Rectal smooth muscle tissue (tissue), 1 donor: ENCODE results near the gene LYAR.

Experiments used
- H3K27ac ChIP-seq: one replicate; pipeline ENCODE4 v1.7.0; 2013; ENCODE audit warnings: low read depth, low read length, inconsistent platforms
- H3K27me3 ChIP-seq: one replicate; pipeline ENCODE4 v1.7.0; 2013; ENCODE audit warnings: low read length; ENCODE audit not compliant: control insufficient read depth, insufficient read depth
- H3K36me3 ChIP-seq: one replicate; pipeline ENCODE4 v1.7.0; 2013; ENCODE audit warnings: low read length; ENCODE audit not compliant: control insufficient read depth, insufficient read depth
- H3K4me1 ChIP-seq: one replicate; pipeline ENCODE4 v1.7.0; 2013; ENCODE audit warnings: low read length; ENCODE audit not compliant: control insufficient read depth, insufficient read depth
- H3K4me3 ChIP-seq: one replicate; pipeline ENCODE4 v1.7.0; 2013; ENCODE audit warnings: low read length
- H3K9ac ChIP-seq: one replicate; pipeline ENCODE4 v1.7.0; 2013; ENCODE audit warnings: low read length

The LYAR gene

GRCh38 chr4:4302416-4302815, 12.5 kb upstream of the LYAR start:
- Histone ChIP-seq H3K4me1 (no peaks in the 10 kb centered on the region), H3K4me3 (no peak overlapping the region), H3K27me3 (no peaks in the 10 kb centered on the region), H3K27ac (no peak overlapping the region), H3K36me3 (peaks cover 12% of the 10 kb centered on the region), H3K9ac (no peak overlapping the region)

GRCh38 chr4:4302001-4302400, 12.0 kb upstream of the LYAR start:
- Histone ChIP-seq H3K4me1 (no peaks in the 10 kb centered on the region), H3K36me3 (peaks cover 12% of the 10 kb centered on the region), H3K9ac (no peak overlapping the region), H3K4me3 (no peak overlapping the region), H3K27ac (no peak overlapping the region), H3K27me3 (no peaks in the 10 kb centered on the region)

- no peak overlapping the region for H3K27ac ChIP-seq
- H3K27me3 ChIP-seq, result no peaks in the 10 kb centered on the region
- H3K9ac ChIP-seq, result no peak overlapping the region
- H3K4me3 ChIP-seq, result no peak overlapping the region
- peaks cover 12% of the 10 kb centered on the region for H3K36me3 ChIP-seq
- no peaks in the 10 kb centered on the region for H3K4me1 ChIP-seq
These were observed 9.1 kb upstream of the LYAR start for GRCh38 chr4:4299006-4299405.

GRCh38 chr4:4296283-4296846, 6.4 kb upstream of the LYAR start:
- H3K4me3 ChIP-seq, result no peak overlapping the region
- peaks cover 1% of the 10 kb centered on the region for H3K4me1 ChIP-seq
- H3K36me3 ChIP-seq, result peaks cover 2% of the 10 kb centered on the region
- H3K27ac ChIP-seq, result no peak overlapping the region
- no peaks in the 10 kb centered on the region for H3K27me3 ChIP-seq
- no peak overlapping the region for H3K9ac ChIP-seq

- Histone ChIP-seq H3K36me3 (no peaks in the 10 kb centered on the region), H3K4me3 (no peak overlapping the region), H3K27ac (no peak overlapping the region), H3K4me1 (peaks cover 15% of the 10 kb centered on the region), H3K27me3 (no peaks in the 10 kb centered on the region), H3K9ac (no peak overlapping the region)
These were observed 3.3 kb upstream of the LYAR start for GRCh38 chr4:4293279-4293678.

GRCh38 chr4:4289597-4289940, 385 bp downstream of the LYAR start:
- Histone ChIP-seq H3K9ac (peak overlapping the region; percentile 42), H3K27ac (peak overlapping the region; percentile 64), H3K27me3 (no peaks in the 10 kb centered on the region), H3K4me3 (peak overlapping the region; percentile 86), H3K36me3 (no peaks in the 10 kb centered on the region), H3K4me1 (peaks cover 15% of the 10 kb centered on the region)

GRCh38 chr4:4289055-4289454, 899 bp downstream of the LYAR start:
- Histone ChIP-seq H3K4me3 (peak overlapping the region; percentile 86), H3K27ac (no peak overlapping the region), H3K9ac (peak overlapping the region; percentile 42), H3K4me1 (peaks cover 15% of the 10 kb centered on the region), H3K36me3 (no peaks in the 10 kb centered on the region), H3K27me3 (no peaks in the 10 kb centered on the region)

- Histone ChIP-seq H3K36me3 (no peaks in the 10 kb centered on the region), H3K27me3 (no peaks in the 10 kb centered on the region), H3K27ac (no peak overlapping the region), H3K4me3 (no peak overlapping the region), H3K9ac (no peak overlapping the region), H3K4me1 (peaks cover 15% of the 10 kb centered on the region)
These were observed 1.9 kb downstream of the LYAR start for GRCh38 chr4:4288098-4288497.

- no peaks in the 10 kb centered on the region for H3K27me3 ChIP-seq
- H3K4me1 ChIP-seq, result peaks cover 7% of the 10 kb centered on the region
- H3K36me3 ChIP-seq, result peaks cover 10% of the 10 kb centered on the region
- no peak overlapping the region for H3K4me3 ChIP-seq
- no peak overlapping the region for H3K27ac ChIP-seq
- H3K9ac ChIP-seq, result no peak overlapping the region
These were observed 4.9 kb downstream of the LYAR start for GRCh38 chr4:4284827-4285618.

GRCh38 chr4:4281787-4282186, 8.2 kb downstream of the LYAR start:
- Histone ChIP-seq H3K4me1 (no peaks in the 10 kb centered on the region), H3K36me3 (peaks cover 18% of the 10 kb centered on the region), H3K27ac (no peak overlapping the region), H3K4me3 (no peak overlapping the region), H3K27me3 (no peaks in the 10 kb centered on the region), H3K9ac (no peak overlapping the region)

- Histone ChIP-seq H3K4me3 (no peak overlapping the region), H3K27me3 (no peaks in the 10 kb centered on the region), H3K9ac (no peak overlapping the region), H3K4me1 (no peaks in the 10 kb centered on the region), H3K27ac (no peak overlapping the region), H3K36me3 (peaks cover 18% of the 10 kb centered on the region)
These were observed 12.4 kb downstream of the LYAR start for GRCh38 chr4:4277531-4277930.

GRCh38 chr4:4274226-4274625, 15.7 kb downstream of the LYAR start:
- H3K9ac ChIP-seq, result no peak overlapping the region
- no peak overlapping the region for H3K27ac ChIP-seq
- H3K36me3 ChIP-seq, result peaks cover 17% of the 10 kb centered on the region

GRCh38 chr4:4271912-4272311, 18.0 kb downstream of the LYAR start:
- H3K4me1 ChIP-seq, result no peaks in the 10 kb centered on the region
- no peak overlapping the region for H3K27ac ChIP-seq
- H3K27me3 ChIP-seq, result no peaks in the 10 kb centered on the region
- no peak overlapping the region for H3K9ac ChIP-seq
- H3K4me3 ChIP-seq, result no peak overlapping the region
- peaks cover 11% of the 10 kb centered on the region for H3K36me3 ChIP-seq

More at GRCh38 chr4:4274226-4274625, 15.7 kb downstream of the LYAR start:
- no peaks in the 10 kb centered on the region for H3K27me3 ChIP-seq
- no peak overlapping the region for H3K4me3 ChIP-seq
- H3K4me1 ChIP-seq, result no peaks in the 10 kb centered on the region
